Fibroblast of pulmonary artery (primary cell): ENCODE data around the gene SPIN1.

Experiments
- DNase-seq: peaks from one replicate; pipeline ENCODE4 v3.0.0-alpha.2; 2010; ENCODE audit warnings: low read depth
- H3K4me3 ChIP-seq: replicated peaks from 2 replicates; pipeline ENCODE4 v1.5.1; 2011; ENCODE audit warnings: low read depth, mild to moderate bottlenecking, control low read depth, low read length, moderate library complexity
- TF ChIP-seq, protein P1 (sequence below): IDR thresholded peaks from 2 replicates; pipeline ENCODE4 v1.5.1; 2011; ENCODE audit warnings: mild to moderate bottlenecking, control low read depth, low read length, inconsistent platforms; ENCODE audit errors: missing control alignments

Gene SPIN1

GRCh38 chr9:88398016-88398415 lies 9.8 kb downstream of the SPIN1 start:
- no peak for DNase-seq
- TF ChIP-seq, protein P1, sequence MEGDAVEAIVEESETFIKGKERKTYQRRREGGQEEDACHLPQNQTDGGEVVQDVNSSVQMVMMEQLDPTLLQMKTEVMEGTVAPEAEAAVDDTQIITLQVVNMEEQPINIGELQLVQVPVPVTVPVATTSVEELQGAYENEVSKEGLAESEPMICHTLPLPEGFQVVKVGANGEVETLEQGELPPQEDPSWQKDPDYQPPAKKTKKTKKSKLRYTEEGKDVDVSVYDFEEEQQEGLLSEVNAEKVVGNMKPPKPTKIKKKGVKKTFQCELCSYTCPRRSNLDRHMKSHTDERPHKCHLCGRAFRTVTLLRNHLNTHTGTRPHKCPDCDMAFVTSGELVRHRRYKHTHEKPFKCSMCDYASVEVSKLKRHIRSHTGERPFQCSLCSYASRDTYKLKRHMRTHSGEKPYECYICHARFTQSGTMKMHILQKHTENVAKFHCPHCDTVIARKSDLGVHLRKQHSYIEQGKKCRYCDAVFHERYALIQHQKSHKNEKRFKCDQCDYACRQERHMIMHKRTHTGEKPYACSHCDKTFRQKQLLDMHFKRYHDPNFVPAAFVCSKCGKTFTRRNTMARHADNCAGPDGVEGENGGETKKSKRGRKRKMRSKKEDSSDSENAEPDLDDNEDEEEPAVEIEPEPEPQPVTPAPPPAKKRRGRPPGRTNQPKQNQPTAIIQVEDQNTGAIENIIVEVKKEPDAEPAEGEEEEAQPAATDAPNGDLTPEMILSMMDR = no peak
- H3K4me3 ChIP-seq = no peak overlapping the region

DNA sequence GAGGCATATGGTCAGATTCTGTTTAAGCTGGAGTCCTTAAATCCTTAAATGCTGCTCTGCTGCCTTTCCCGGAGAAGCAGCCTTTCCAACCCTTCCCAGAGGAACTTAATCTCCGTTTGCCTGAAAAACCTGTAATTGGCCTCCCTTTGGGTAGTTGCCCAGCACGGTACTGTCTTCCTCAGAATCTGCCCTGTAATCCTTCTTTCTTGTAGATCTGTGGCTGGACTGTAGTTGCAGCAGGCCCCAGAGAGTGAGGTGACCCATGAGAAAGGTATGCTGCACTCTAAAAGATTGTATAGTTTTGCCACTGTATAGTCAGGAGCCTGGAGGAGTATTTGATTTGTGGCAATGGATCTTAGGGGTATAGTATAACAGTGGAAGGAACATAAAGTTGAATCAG lies 11.7 kb downstream of the SPIN1 start:
- H3K4me3 ChIP-seq = no peak overlapping the region
- DNase-seq = peak; percentile 66
- TF ChIP-seq, protein P1 = no peak

DNA sequence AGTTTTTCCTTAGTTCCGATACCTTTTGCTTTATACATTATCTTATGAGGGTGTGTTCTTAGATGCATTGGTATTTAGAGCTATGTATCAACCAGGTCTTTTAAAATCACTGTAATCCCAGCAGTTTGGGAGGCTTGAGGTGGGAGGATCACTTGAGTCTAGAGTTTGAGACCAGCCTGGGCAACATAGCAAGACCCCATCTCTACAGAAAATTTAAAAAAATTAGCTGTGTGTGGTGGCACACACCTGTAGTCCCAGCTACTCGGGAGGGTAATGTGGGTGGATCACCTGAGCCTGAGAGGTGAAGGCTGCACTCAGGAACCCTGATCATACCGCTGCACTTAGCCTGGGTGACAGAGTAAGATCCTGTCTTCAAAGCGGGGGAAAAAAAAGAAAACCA lies 15.1 kb downstream of the SPIN1 start:
- no peak overlapping the region for H3K4me3 ChIP-seq
- TF ChIP-seq, protein P1 = no peak
- no peak for DNase-seq

GRCh38 chr9:88406051-88406450 lies 17.8 kb downstream of the SPIN1 start:
- no peak overlapping the region for H3K4me3 ChIP-seq
- TF ChIP-seq, protein P1 = no peak
- no peak for DNase-seq

DNA sequence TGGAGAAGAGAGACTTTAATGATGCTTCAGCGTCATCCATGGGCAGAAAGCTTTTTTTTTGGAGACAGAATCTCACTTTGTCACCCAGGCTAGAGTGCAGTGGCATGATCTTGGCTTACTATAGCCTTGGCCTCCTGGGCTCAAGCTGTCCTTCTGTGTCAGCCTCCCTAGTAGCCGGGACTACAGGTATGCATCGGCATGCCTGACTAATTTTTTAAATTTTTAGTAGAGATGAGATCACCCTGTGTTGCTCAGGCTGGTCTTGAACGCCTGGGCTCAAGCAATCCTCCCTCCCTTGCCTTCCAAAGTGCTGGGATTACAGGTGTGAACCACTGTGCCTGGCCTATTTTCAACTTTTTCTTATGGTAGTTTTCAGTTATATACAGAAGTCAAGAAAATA lies 23.2 kb downstream of the SPIN1 start:
- TF ChIP-seq, protein P1 = no peak
- no peak overlapping the region for H3K4me3 ChIP-seq
- DNase-seq = no peak

DNA sequence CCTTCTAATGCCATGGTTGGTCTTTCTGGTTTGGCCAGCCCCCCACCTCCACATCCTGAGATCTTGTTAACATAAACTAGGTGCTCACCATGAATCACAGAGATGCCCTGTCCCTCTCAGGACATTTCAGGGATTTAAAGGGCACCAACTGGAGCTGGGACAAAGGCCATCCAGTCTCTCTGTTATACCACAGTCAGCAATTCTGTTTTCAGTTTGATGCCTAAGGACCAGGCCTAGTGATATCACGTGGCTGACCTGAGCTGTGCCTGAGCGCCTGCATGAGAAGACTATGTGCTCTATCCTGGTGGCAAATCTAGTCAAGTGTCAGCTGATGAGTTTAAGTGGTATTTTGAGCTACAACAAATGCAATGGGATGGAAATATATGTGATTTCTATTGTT lies 26.1 kb downstream of the SPIN1 start:
- DNase-seq = no peak

GRCh38 chr9:88418025-88418424 lies 29.8 kb downstream of the SPIN1 start:
- no peak overlapping the region for H3K4me3 ChIP-seq
- no peak for DNase-seq
- TF ChIP-seq, protein P1 = no peak

More for the DNA sequence above, 26.1 kb downstream of the SPIN1 start:
- TF ChIP-seq, protein P1 = no peak
- H3K4me3 ChIP-seq = no peak overlapping the region
